Lower leg skin (tissue), 3 donors: Measurements from ENCODE around the gene XYLT1.

Experiments
- CTCF ChIP-seq, 3 donors: fragments of 450-650 bp; IDR thresholded peaks; one replicate each; pipeline ENCODE4 v1.5.1; 2016; ENCODE audit warnings: antibody characterized with exemption in 3 of 3, mild to moderate bottlenecking in 3 of 3, moderate library complexity in 2 of 3
- POLR2A ChIP-seq, 2 donors: fragments of 450-650 bp; IDR thresholded peaks; one replicate each; pipeline ENCODE4 v1.6.1; 2016 to 2017; ENCODE audit warnings: antibody characterized with exemption in 2 of 2, mild to moderate bottlenecking in 1 of 2, moderate library complexity in 1 of 2

- no peak for TF ChIP-seq CTCF (IDR thresholded peaks at IDR 0.05)
- no peak for TF ChIP-seq POLR2A (IDR thresholded peaks at IDR 0.05)
Observed at GRCh38 chr16:17380613-17381012, 90.1 kb downstream of the XYLT1 start.
